Measurements from ENCODE around the gene COPS8. TPM values are rescaled to one million over a fixed set of nuclear protein-coding genes. Genes with fewer than 3 reads are reported as not detected.

The COPS8 gene
- total and polyA plus RNA-seq, 2 of the 8 experiments (the other 6 are each of a cell fraction or from before 2014, with no cell fraction given): 59.3 to 67.5 TPM

DNA sequence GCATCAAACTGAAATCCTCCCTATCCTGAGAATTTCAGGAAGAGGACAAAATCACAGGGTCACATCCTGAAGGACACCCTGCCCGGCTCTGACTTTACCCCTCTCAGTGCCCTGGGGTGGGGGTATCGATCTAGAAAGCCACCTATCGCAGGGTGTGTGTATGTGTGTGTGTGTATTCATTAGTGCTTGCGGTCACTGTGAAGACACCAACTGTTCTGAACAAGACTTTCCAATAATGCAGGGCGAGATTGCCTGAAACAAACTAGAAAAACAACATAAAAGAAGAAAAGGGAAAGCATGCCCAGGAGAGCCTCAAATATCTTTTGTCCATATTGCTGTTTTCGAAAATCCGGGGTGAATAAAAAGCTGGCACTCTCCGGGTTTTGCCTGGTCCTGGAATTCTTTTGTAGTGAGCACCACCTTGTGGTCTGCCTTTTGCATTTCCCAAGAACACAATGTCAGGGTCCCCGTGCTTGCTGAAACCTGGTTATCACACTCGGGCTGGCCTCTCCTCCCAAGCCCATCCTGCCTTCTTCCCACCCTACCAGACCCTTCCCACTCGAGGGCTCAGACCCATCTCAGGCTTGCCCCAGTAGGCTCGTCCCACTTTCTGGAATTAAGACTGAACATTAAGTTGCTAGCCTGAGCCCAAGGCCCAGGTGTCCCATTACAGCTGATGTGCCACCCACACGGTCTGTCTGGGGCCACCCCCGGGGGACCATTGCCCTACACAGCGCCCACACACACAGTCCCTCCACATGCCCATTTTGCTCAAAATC, 25.0 kb upstream of the COPS8 start:
- 51% methylated on average over 15 of the region's 15 CpGs; no CpG with 5 or more reads in 1 of the 2 experiments for WGBS, 2 experiments (ENCODE audit: extremely low coverage in 1 of 2, insufficient coverage in 1 of 2, insufficient read length in 1 of 2, insufficient replicate concordance in 2 of 2, low coverage in 1 of 2, low lambda C conversion rate in 2 of 2, missing lambda C conversion rate in 1 of 2)
- Histone ChIP-seq H3K79me2 (ENCODE audit: control insufficient read depth in 1 of 2, insufficient read depth in 2 of 2, low read length in 2 of 2) (no peaks in the 10 kb centered on the region), H3K4ac (replicated peaks; ENCODE audit: insufficient read length, low read depth, low read length) (no peak overlapping the region), H3K56ac (replicated peaks; ENCODE audit: insufficient read length, low read depth, low read length) (no peak overlapping the region), H2BK120ac (replicated peaks; ENCODE audit: low read depth, low read length) (no peak overlapping the region), H2BK12ac (ENCODE audit: low read depth, low read length) (0 out of 2 replicates have a peak overlapping the region, but pooled peaks have one; percentile 39), H2BK20ac (ENCODE audit: low read length) (no peak overlapping the region), H2BK15ac (ENCODE audit: low read length) (no peak overlapping the region), H4K91ac (replicated peaks; ENCODE audit: insufficient read length, low read length) (peak overlapping the region; percentile 17), H4K20me1 (replicated peaks in 1 of 2; ENCODE audit: control insufficient read depth in 1 of 2, insufficient read depth in 2 of 2, low read length in 2 of 2) (no peaks in the 10 kb centered on the region), H4K8ac (ENCODE audit: extremely low read depth, insufficient read depth, low read length) (no peak overlapping the region), H3K79me1 (ENCODE audit: low read depth, low read length) (no peaks in the 10 kb centered on the region), H3K9me3 (ENCODE audit: insufficient read depth in 2 of 2, low read depth in 1 of 2, low read length in 1 of 2) (no peaks in the 10 kb centered on the region), H2AK5ac (ENCODE audit: low read depth, low read length) (no peak overlapping the region), H2AFZ (ENCODE audit: low read length) (no peak overlapping the region), H3K9ac (replicated peaks in 1 of 4; ENCODE audit: extremely low read depth in 1 of 4, low read depth in 3 of 4, low read length in 3 of 4) (no peak overlapping the region), H3K18ac (ENCODE audit: extremely low read depth, low read length) (no peak overlapping the region; the same call in 1 of the 2 replicates), H3K4me3 (ENCODE audit: extremely low read depth in 1 of 4, insufficient read depth in 2 of 4, low read depth in 3 of 4, low read length in 4 of 4) (no peak overlapping the region), H2BK5ac (ENCODE audit: low read depth, low read length) (no peak overlapping the region; the same call in 1 of the 2 replicates), H3K27me3 (replicated peaks in 1 of 4; ENCODE audit: control insufficient read depth in 3 of 4, extremely low read depth in 1 of 4, insufficient read depth in 3 of 4, low read length in 3 of 4) (no peaks in the 10 kb centered on the region), H4K5ac (ENCODE audit: insufficient read length, low read depth, low read length) (no peak overlapping the region), H3K27ac (ENCODE audit: low read depth, low read length) (no peak overlapping the region), H3K4me2 (ENCODE audit: insufficient read depth in 1 of 2, low read depth in 2 of 2, low read length in 2 of 2) (no peak overlapping the region), H3K36me3 (ENCODE audit: control insufficient read depth in 2 of 4, insufficient read depth in 4 of 4, low read length in 3 of 4) (no peaks in the 10 kb centered on the region), H3K23ac (ENCODE audit: insufficient read length) (no peak overlapping the region), H3K23me2 (ENCODE audit: low read depth, low read length) (no peaks in the 10 kb centered on the region), H3K14ac (ENCODE audit: insufficient read length) (no peak overlapping the region), H3K4me1 (replicated peaks in 1 of 4; ENCODE audit: control insufficient read depth in 3 of 4, insufficient read depth in 4 of 4, low read length in 3 of 4) (peaks cover 0 to 2% (median under 1%) of the 10 kb centered on the region in 4 experiments; a peak in 1 of 7 replicates)
- ChIA-PET CTCF (ENCODE audit: partially characterized antibody) (interaction anchor here (0.6 to 5.0 kb wide), 14 partner anchors 13 to 751 kb away, joined by 3 to 43 read pairs (median 4); partner anchors contain the start of gene ACKR3), POLR2A (ENCODE audit: partially characterized antibody) (interaction anchor here (0.7 kb wide), 1 partner anchor 18 kb away, joined by 3 read pairs; no protein-coding TSS in a partner anchor)
- peak in 1 of 2 experiments; percentile 66 for DNase-seq (ENCODE audit: low read depth in 1 of 2, low spot score in 2 of 2)
- peak; percentile 84 for FAIRE-seq
- TF ChIP-seq POLR2A (IDR thresholded peaks at IDR 0.05; ENCODE audit: control extremely low read depth in 1 of 2, low read depth in 2 of 2, low read length in 2 of 2) (no peak), NRF1 (IDR thresholded peaks at IDR 0.05; ENCODE audit: low read depth, low read length) (no peak), RAD21 (IDR thresholded peaks at IDR 0.05 in 1 of 2, conservative IDR thresholded peaks at IDR 0.05 in 1 of 2; ENCODE audit: low read depth in 2 of 2, low read length in 2 of 2) (peak; percentile 93), KDM5A (IDR thresholded peaks at IDR 0.05; ENCODE audit: low read length) (no peak), TBP (IDR thresholded peaks at IDR 0.05; ENCODE audit: low read depth, low read length) (no peak)
- TF ChIP-seq, protein P1, sequence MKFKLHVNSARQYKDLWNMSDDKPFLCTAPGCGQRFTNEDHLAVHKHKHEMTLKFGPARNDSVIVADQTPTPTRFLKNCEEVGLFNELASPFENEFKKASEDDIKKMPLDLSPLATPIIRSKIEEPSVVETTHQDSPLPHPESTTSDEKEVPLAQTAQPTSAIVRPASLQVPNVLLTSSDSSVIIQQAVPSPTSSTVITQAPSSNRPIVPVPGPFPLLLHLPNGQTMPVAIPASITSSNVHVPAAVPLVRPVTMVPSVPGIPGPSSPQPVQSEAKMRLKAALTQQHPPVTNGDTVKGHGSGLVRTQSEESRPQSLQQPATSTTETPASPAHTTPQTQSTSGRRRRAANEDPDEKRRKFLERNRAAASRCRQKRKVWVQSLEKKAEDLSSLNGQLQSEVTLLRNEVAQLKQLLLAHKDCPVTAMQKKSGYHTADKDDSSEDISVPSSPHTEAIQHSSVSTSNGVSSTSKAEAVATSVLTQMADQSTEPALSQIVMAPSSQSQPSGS (IDR thresholded peaks at IDR 0.05; ENCODE audit: low read length): no peak
- TF ChIP-seq, protein P2, sequence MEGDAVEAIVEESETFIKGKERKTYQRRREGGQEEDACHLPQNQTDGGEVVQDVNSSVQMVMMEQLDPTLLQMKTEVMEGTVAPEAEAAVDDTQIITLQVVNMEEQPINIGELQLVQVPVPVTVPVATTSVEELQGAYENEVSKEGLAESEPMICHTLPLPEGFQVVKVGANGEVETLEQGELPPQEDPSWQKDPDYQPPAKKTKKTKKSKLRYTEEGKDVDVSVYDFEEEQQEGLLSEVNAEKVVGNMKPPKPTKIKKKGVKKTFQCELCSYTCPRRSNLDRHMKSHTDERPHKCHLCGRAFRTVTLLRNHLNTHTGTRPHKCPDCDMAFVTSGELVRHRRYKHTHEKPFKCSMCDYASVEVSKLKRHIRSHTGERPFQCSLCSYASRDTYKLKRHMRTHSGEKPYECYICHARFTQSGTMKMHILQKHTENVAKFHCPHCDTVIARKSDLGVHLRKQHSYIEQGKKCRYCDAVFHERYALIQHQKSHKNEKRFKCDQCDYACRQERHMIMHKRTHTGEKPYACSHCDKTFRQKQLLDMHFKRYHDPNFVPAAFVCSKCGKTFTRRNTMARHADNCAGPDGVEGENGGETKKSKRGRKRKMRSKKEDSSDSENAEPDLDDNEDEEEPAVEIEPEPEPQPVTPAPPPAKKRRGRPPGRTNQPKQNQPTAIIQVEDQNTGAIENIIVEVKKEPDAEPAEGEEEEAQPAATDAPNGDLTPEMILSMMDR (IDR thresholded peaks at IDR 0.05; ENCODE audit: control extremely low read depth in 1 of 3, insufficient read depth in 1 of 3, low read depth in 1 of 3, low read length in 3 of 3): peak; percentile 62 to 78 (median 76)

Data from H1 (cell line).